ENCODE measurements around the gene TMEM183A.
"Not testable (repeated sequence)": the region's sequence is repeated elsewhere in the genome, so short reads cannot be mapped to it uniquely, and the experiment has no call there.

Gene TMEM183A, protein sequence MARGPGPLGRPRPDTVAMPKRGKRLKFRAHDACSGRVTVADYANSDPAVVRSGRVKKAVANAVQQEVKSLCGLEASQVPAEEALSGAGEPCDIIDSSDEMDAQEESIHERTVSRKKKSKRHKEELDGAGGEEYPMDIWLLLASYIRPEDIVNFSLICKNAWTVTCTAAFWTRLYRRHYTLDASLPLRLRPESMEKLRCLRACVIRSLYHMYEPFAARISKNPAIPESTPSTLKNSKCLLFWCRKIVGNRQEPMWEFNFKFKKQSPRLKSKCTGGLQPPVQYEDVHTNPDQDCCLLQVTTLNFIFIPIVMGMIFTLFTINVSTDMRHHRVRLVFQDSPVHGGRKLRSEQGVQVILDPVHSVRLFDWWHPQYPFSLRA

DNA sequence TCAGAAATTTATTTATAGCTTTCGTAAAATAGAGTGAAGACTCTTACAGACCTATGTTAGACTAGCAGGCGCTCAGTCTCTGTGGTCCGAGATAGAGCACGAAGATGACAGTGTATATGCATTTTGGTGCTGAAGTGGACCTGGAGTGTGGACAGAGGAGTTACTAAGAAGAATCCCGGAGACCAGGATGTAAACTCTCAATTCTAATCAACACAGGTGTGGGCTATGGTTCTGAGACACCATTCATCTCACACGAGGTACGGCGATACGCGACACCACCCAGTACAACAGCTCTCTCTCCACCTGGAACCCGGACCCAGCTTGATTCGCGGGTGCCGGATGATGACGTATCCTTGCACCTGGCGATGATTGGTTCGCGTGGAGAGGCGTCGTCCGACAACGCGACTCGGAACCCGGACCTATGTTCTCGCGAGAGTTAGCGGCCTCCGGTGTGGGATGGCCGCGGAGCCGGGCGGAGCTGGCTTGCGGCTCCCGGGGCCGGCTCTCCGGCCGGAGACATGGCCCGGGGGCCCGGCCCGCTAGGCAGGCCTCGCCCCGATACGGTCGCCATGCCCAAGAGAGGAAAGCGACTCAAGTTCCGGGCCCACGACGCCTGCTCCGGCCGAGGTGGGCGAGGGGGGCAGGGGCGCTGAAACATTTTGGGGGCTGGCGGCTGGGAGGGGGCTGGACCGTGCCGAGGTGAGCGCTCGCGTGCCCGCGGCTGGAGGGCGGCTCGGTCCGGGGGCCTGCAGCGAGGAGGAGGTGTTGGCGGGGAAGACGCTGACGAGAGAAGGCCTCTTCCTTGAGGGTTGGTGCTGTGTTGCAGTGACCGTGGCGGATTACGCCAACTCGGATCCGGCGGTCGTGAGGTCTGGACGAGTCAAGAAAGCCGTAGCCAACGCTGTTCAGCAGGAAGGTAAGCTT is at the start of gene TMEM183A:
TMEM183A (plus strand) TSS at position 427 of the 924 bp plus-strand sequence; CDS start at position 519, 92 bp downstream.
- DNase-seq (ENCODE audit: low spot score): peak; percentile 94

DNA sequence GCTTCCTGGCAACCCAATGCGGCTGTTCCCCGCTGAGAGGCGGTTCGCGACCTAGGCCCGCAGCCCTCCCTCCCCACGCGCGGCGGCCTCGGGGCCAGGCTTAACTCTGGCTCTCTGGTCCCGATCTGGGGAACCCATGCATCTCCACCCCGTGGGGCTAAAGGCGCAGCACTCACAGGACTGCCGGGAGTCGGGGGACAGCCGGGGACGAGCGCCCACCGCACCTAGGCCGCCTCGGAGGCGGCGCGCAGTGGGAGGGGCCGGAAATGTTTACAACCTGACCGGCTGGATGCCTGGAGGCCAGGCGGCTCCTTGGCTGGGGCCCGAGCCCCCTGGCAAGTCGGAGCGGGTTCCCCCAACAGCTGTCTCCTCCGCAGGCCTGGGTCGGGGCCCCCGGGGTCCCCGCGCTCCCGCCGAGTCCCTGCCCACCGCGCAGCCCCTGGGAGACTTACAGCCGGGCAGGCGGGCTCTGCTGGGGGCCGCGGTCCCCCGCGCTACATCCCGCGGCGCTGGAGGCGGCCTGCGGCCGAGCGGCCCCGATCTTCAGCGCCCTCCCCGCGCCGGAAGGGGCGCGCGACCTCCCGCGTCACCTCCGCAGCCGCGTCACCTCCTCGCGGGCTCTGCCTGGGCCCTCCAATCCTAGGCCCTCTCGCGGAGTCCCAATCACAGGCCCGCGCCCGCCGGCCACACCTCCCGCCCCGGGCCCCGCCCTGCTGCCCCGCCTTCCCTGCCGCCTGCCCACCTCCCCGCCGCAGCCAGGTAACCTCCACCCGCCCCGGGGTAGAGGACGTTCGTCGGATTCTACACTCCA is 49.2 kb upstream of the TMEM183A start, which contains the start of gene ADIPOR1:
ADIPOR1 (minus strand) TSS at position 580 of the 811 bp plus-strand sequence. CDS start 7,242 bp downstream, outside the sequence.
- DNase-seq (ENCODE audit: low spot score): peak; percentile 85

DNA sequence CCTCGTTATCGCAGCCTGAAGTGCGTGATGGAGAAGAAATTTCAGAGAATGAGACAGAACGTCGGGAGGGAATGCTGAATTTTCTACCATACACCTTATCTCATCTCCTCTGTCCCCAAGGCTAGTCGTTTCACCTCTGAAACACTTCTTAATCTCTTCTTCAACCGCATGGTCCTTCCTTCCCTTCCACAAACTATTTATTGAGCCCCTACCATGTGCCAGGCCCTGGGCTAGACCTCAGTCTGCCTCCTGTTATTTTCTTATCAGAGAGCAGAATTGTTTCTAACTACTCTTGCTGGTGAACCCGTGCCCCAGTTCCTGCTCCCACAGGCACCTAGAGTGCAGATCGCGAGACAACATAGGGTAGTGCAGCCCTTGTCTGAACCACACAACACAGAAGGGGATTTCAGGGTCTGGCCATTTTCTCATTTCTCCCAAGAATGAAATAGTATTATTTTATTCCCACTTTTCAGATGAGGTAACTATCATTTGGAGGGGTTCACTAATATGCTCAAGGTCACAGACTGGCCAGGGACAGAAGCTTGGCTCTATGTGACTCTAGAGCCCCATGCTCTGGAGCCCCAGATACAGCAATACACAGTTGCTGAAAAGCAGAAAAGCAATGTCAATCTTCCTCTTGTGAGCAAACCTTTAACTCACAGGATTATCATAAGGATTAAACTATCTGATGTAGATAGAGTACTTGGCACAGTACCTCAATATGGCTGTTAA is 48.5 kb upstream of the TMEM183A start:
- DNase-seq (ENCODE audit: low spot score): no peak

DNA sequence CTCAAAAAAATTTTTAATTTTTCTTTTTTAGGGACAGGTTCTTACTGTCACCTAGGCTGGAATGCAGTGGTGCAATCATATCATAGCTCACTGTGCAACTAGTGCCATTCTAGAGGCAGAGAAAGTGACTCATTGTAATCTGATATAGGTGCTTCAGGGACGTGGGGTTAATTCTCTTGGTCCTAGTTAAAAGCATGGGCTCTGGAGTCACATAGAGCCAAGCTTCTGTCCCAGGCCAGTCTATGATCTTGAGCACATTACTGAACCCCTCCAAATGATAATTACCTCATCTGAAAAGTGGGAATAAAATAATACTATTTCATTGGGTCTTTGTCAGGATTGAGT is 47.9 kb upstream of the TMEM183A start:
- peak; percentile 82 for DNase-seq (ENCODE audit: low spot score)

DNA sequence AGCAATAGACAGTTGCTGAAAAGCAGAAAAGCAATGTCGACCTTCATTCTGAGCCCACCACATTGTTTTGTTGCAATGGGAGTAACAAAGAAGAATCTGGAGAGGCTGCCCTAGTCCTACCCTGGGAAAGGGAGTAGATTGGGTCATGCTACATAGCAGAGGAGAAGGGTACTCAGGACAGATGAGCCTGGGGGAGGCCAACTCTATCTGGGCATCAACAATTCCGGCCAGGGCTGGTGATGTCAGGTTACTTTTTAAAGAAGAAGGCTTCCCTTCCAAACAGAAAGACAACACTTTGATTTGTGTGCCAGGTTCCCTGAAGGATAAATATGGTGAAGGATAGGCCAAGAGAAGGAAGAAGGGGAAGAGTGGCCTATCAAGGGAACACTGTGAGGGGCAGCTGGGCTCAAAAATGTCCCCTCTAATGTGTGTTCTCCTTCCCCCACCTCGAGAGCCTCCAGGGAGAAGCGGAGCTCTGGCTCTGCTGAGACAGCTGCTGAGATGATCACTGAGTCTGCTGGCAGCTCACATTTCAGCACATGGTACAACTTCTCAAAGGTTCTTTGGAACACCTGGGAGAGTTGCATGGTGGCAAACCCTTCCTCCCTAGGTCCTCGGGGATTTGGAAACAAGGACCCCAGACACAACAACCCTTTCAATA is 45.8 kb upstream of the TMEM183A start:
- no peak for DNase-seq (ENCODE audit: low spot score)

DNA sequence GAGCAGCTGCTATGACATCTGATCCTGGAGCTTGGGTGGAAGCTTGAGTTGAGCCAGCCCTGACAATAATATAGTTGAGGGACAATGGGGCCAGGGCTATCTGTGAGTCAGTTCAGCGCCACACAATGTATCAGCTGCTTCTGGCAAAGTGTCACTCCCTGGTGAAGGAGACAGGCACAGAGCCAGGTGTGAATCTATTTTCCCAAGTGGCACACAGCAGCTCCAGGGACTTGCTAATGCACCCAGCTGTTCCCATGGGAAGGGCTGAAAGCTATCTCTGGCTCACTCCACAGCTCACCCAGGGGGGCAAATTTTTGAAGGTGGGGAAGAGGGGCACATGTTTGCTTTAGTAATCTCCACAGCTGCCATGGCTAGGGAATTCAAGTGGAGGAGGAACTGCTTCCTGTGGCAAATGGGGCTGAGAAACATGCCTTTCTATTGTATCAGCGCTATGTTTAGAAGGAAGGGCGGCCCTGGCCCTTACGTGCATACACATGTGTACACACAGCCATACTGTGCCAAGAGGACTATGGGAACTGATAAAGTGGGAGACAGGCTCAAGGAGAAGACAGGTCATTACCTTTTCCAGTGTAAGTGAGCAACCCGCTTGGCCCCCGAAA is 42.3 kb upstream of the TMEM183A start:
- DNase-seq (ENCODE audit: low spot score): no peak

DNA sequence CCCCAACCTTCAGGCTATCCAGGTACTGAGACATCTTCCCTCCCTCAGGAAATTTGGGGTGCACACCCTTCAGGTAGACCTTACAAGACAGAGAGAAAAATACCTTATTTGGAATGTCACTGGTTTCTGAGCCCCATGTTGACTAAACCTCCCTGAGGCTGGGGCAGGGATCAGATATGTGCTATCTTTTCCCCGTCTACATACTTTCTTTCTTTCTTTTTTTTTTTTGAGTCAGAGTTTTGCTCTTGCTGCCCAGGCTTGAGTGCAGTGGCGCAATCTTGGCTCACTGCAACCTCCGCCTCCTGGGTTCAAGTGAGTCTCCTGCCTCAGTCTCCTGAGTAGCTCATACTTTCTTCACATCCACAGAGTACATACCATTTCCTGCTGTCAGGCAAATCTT is 41.8 kb upstream of the TMEM183A start:
- no peak for DNase-seq (ENCODE audit: low spot score)

DNA sequence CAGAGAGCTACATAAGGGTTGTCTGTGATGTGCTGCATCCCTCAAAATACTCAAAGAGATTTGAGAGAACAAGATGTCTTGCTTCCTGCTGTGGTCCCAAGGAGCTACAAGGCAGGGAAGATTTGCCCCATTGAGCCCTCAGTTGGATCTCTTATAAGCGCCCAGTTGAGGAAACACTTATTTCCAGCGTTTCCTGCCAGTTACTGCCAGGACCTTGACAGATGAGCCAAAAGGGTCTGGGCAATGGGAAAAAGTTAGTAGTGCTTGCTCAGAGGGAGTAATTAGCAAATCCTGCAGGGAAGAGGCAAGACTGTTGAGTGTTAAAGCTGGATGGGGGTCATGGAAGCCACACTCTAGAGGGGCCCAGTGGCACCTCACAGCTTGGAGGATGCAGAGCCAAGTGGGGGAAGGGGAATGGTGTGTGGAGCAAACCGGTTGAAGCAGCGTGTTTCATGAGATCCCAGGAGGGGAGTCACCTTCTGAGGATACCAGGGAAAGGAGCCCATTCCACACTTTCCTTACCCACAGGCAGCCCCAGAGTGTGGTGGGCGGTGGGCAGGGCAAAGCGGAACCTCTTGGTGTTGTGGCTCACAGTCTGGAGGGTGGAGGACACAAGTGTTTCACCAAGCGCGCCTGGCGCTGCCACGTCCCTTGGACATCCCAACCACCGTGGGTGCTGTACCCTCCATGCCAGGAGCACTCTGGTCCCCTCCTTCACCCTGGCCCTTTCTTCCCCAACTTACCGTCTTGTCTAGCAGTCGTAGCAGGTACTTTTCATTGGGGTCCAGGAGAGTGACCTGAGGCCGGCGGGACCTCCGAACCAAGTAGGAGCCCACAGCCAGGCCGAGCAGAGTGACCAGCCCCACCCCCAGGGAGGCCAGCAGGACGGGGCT is 40.9 kb upstream of the TMEM183A start:
- DNase-seq (ENCODE audit: low spot score): no peak

DNA sequence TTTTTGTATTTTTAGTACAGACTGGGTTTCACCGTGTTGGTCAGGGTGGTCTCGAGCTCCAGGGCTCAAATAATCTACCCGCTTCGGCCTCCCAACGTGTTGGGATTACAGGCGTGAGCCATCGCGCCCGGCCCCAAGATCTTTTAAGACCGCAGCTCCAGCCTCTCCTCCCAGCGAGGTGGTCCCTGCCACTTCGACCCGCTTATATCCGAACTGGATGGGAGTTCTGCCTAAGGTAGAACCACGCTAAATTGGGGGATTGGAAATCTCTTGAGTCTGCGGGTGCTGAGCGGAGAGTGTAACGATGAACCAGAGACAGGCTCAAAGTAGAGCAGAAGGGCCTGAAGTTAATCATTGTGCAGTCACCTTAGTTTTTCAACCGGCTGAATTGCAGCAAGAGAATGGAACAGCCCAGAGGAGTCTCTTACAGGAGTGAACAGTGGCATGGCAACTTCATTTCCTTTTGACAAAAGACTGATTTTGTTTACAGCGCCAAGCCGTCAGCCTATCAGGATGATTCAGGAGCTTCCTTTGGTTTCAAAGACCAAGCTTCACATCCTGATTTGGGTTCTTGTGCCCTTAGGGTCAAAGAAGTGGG is 39.4 kb upstream of the TMEM183A start:
- peak; percentile 26 for DNase-seq (ENCODE audit: low spot score)

DNA sequence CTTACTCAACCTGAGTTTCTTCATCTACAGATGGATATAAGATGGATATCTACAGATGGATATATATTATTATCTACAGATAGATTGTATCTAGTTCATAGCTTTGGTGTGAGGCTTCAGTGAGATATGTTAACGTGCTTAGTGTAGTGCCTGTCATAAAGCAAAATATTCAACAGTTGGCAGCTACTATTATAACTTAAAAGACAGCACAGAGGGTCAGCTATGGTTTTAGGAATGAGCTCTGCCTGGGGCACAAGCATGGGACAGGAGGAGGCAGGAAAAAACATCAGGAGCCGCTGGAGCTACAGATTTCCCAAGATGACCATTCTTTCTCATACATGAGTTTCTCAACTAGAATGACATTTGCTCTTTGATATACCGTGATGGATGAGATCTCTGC is 38.8 kb upstream of the TMEM183A start:
- no peak for DNase-seq (ENCODE audit: low spot score)

DNA sequence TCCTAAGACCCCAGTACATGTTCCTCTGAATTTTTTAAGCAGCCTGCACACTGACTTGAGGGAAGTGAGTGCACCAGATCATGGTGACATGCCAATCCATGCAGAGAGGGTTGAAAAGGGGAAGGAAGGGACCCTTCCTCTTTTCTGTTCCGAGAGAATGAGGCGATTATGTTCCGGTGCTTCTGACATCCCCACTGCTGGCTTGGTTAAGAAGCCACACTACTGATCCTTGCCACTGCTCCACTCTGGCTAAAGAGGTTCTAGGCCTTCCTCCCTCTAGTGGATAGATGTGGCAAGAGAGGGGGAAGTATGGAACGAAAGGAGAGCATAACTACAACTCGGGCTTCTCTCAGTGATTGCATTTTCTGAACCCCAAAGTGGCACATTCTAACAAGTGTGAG is 38.3 kb upstream of the TMEM183A start:
- peak; percentile 71 for DNase-seq (ENCODE audit: low spot score)

DNA sequence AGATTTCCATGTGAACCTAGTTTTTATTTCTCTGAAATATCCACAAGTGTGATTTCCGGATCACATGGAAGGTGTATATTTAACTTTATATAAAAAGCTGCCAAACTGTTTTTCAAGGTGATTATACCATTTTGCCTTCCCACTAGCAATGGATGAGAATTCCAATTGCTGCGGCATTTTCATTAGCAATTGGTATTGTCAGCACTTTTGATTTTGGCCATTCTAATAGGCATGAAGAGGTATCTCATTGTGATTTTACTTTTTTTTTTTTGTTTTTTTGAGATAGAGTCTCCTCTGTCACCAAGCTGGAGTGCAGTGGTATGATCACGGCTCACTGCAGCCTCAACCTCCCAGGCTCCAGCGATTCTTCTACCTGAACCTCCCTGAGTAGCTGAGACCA is 35.1 kb upstream of the TMEM183A start:
- DNase-seq (ENCODE audit: low spot score): no peak

DNA sequence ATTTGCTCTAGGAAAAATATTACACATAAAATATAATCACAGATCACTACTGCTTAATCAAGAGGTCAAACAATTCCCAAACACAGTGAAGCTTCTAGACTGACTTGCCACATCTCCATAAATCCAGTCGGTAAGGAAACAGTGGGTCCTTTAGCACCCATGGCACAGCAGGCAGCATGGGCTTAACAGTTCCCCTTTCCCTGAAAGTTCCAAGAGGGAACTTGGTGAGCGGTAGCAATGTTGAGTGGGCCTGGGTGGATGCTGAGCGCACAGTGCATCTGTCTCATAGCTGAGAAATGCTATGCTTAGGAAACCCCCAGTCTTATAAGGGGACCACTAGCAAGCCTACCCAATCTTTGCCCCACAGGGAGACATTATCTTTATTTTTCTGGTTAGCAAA is 32.3 kb upstream of the TMEM183A start:
- DNase-seq (ENCODE audit: low spot score): no peak

DNA sequence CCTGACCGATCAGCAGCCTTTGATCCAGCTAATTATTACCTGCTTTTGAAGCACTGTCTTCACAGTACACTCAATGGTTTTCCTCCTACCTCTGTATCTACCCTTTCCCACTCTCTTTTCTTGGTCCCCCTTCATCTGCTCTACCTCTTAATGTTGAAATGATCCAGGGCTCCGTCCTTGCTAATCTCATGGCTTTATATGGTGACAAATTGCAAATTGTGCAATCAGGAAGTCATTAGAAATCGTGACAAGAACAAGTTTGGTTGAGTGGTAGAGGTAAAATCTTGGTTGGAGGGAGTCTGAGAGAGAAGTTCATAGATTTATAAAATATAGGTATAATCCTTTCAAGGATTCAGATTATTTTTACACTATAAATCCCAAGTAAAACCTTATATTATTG is 30.5 kb upstream of the TMEM183A start:
- DNase-seq (ENCODE audit: low spot score): no peak

DNA sequence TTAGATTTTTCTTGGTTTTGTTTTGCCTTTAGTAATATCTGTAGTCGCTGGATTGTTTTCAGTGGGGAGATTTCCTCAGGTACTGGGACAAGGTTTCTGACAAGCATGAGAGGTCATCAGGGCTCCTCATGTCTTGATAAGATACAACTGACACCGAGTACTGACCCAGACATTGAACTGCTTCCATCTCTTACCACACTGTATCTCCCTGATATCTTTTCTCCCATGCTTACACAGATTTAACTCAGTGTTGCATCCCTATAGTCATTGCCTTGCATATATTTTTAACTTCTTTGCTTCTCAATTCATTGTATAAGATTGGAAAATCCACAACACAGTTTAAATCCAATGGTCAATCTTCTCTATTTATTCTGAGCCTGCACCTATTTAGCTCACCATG is 27.7 kb upstream of the TMEM183A start:
- no peak for DNase-seq (ENCODE audit: low spot score)

DNA sequence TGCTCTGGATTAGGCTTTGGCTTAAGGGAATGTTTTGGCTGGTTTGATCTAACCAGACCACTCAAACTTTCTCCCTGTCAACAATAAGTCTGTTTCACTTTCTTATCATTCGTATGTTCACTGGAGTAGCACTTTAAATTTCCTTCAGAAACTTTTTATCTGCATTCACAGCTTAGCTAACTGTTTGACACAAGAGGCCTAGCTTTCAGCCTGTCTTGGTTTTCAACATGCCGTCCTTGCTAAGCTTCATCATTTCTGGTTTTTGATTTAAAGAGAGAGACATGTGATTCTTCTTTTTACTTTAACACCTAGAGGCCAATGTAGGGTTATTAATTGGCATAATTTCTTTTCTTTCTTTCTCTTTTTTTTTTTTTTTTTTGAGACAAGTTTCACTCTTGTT is 25.2 kb upstream of the TMEM183A start:
- DNase-seq (ENCODE audit: low spot score): no peak

DNA sequence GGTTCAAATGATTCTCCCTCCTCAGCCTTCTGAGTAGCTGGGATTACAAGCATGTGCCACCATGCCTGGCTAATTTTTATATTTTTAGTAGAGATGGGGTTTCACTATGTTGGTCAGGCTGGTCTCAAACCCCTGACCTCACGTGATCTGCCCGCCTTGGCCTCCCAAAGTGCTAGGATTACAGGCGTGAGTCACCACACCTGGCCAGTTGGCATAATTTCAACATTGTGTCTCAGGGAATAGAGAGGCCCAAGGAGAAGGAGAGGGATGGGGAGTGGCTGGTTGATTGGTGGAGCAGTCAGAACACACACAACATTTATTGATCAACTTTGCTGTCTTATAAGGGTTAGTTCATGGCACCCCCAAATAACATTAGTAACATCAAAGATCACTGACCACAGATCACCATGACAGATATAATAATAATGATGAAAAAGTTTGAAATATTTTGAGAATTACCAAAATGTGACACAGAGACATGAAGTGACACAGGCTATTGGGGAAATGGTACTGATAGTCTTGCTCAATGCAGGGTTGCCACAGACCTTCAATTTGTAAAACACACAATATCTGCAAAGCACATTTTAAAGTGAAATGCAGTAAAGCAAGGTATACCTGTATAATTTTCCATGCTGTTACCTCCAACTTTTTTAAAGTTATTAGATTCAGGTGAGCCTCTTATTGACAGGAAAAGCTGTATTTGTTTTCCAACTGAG is 24.3 kb upstream of the TMEM183A start:
- no peak for DNase-seq (ENCODE audit: low spot score)

DNA sequence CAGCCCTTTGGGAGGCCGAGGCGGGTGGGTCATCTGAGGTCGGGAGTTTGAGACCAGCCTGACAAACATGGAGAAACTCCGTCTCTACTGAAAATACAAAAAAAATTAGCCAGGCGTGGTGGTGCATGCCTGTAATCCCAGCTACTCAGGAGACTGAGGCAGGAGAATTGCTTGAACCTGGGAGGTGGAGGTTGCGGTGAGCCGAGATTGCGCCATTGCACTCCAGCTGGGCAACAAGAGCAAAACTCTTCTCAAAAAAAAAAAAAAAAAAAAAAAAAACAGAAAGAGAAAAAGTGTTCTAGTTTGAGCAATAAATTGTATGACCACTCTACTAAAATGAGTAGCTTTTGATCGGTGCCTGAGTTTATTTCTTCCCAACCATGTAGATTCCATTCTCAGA is 21.1 kb upstream of the TMEM183A start:
- not testable (repeated sequence) for DNase-seq (ENCODE audit: low spot score)
